Fibroblast of lung (primary cell): ENCODE results near the gene POLA1. TPM values are rescaled to one million over a fixed set of nuclear protein-coding genes. Genes with fewer than 3 reads are reported as not detected.

Experiments used
- DNase-seq, 2 donors: peaks; one replicate each; pipeline versions ENCODE4 v3.0.0 to v3.0.0-alpha.2; 2010; ENCODE audit warnings: low read depth in 2 of 2
- H2AFZ ChIP-seq: 2 replicates; pipeline ENCODE4 v1.5.1; 2012; ENCODE audit warnings: low read length, control low read depth, inconsistent platforms
- H3K27ac ChIP-seq: 2 replicates; pipeline ENCODE4 v1.5.1; 2011; ENCODE audit warnings: low read length, control low read depth; ENCODE audit not compliant: insufficient read depth
- H3K27me3 ChIP-seq: 2 replicates; pipeline ENCODE4 v1.5.1; 2011; ENCODE audit warnings: mild to moderate bottlenecking, low read length; ENCODE audit not compliant: control insufficient read depth, insufficient read depth
- H3K36me3 ChIP-seq: 2 replicates; pipeline ENCODE4 v1.5.1; 2011; ENCODE audit warnings: low read length; ENCODE audit not compliant: control insufficient read depth, insufficient read depth
- H3K4me1 ChIP-seq: 2 replicates; pipeline ENCODE4 v1.5.1; 2011; ENCODE audit warnings: low read length; ENCODE audit not compliant: control insufficient read depth, insufficient read depth; ENCODE audit errors: extremely low read depth
- H3K4me2 ChIP-seq: 2 replicates; pipeline ENCODE4 v1.5.1; 2011; ENCODE audit warnings: low read length, control low read depth; ENCODE audit not compliant: insufficient read depth; ENCODE audit errors: extremely low read depth
- H3K4me3 ChIP-seq, 4 experiments: fragments of 200-600 bp in 1 of 4; sonication (generic) in 1 of 4; replicated peaks in 1 of 4; 2 replicates each; pipeline ENCODE4 v1.5.1; 2011 to 2016; ENCODE audit warnings: low read length in 4 of 4, low read depth in 3 of 4, mild to moderate bottlenecking in 3 of 4, control low read depth in 2 of 4, inconsistent platforms in 1 of 4, mixed read lengths in 1 of 4; ENCODE audit not compliant: insufficient read depth in 1 of 4; ENCODE audit errors: control extremely low read depth in 1 of 4
- H3K79me2 ChIP-seq: 2 replicates; pipeline ENCODE4 v1.5.1; 2012; ENCODE audit warnings: mild to moderate bottlenecking, low read length, inconsistent platforms; ENCODE audit not compliant: control insufficient read depth, insufficient read depth
- H3K9ac ChIP-seq: 2 replicates; pipeline ENCODE4 v1.5.1; 2011; ENCODE audit warnings: mild to moderate bottlenecking, low read length, control low read depth; ENCODE audit not compliant: insufficient read depth
- H3K9me3 ChIP-seq: 2 replicates; pipeline ENCODE4 v1.5.1; 2012; ENCODE audit warnings: low read depth, low read length; ENCODE audit not compliant: control insufficient read depth, insufficient read depth
- H4K20me1 ChIP-seq: 2 replicates; pipeline ENCODE4 v1.5.1; 2011; ENCODE audit warnings: low read length; ENCODE audit not compliant: control insufficient read depth, insufficient read depth; ENCODE audit errors: extremely low read depth
- EZH2 ChIP-seq: IDR thresholded peaks from 2 replicates; pipeline ENCODE4 v1.5.1; 2012; ENCODE audit warnings: low read length, control low read depth, mild to moderate bottlenecking; ENCODE audit errors: missing control alignments
- polyA plus RNA-seq, 2 donors: library from polyadenylated mRNA; depleted of rRNA in 1 of 2; stranded (reverse) in 1 of 2; unstranded in 1 of 2; fragments of >200 nt; gene quantifications; 2 replicates each; pipeline ENCODE4 v1.2.1, GENCODE V29; 2011 to 2012; ENCODE audit warnings: missing spikeins in 1 of 2
- total RNA-seq: library from RNA; depleted of rRNA; stranded (reverse); fragments of >200 nt; gene quantifications from 2 replicates; pipeline ENCODE4 v1.2.1, GENCODE V29; 2014
- TF ChIP-seq, protein P1 (sequence below), 2 donors: IDR thresholded peaks in 1 of 2; conservative IDR thresholded peaks in 1 of 2; 1 replicate in 1 of 2; 2 replicates in 1 of 2; pipeline ENCODE4 v1.5.1; 2011 to 2012; ENCODE audit warnings: low read length in 2 of 2, control low read depth in 1 of 2, inconsistent platforms in 1 of 2, low read depth in 1 of 2, mild to moderate bottlenecking in 1 of 2

Gene POLA1
- total and polyA plus RNA-seq, 2 donors (not counting 1 experiment from before 2014, with no cell fraction given): 1.7 to 9.2 TPM

DNA sequence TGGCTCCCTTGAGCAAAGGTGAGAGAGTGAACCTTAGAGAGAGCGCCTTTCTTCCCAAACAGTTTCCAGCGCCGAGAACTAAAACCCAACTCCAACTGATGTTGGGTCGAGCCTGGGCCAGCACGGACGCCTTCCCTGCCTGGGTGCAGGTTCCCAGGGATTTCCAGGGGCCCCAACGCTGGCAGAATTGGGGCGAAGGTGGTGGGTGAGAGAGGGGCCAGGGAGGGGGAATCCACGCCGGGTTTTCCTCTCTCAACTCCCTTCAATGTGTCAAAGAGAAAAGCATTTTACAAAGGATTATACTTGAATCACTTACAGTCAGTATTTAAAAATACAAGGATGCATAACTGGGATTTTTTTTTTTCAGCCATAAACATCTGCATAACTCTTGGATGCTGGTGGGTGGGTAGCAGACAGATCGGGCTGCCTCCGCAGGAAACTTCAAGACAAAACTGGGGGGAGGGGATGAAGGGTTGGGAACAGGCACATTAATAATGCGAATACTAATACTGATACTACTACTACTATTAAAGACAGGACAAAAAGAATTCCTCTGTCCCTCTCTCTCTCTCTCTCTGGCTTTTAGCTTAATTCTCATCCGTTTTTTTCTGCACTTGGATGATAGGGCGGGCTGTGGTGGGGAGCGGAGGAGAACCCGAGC lies 323.4 kb downstream of the POLA1 start:
- H3K4me1 ChIP-seq: no peaks in the 10 kb centered on the region
- no peak overlapping the region for H2AFZ ChIP-seq
- DNase-seq: no peak
- H3K79me2 ChIP-seq: no peaks in the 10 kb centered on the region
- H3K27me3 ChIP-seq: peaks cover 60% of the 10 kb centered on the region
- no peaks in the 10 kb centered on the region for H4K20me1 ChIP-seq
- H3K27ac ChIP-seq: no peak overlapping the region
- TF ChIP-seq, protein P1, sequence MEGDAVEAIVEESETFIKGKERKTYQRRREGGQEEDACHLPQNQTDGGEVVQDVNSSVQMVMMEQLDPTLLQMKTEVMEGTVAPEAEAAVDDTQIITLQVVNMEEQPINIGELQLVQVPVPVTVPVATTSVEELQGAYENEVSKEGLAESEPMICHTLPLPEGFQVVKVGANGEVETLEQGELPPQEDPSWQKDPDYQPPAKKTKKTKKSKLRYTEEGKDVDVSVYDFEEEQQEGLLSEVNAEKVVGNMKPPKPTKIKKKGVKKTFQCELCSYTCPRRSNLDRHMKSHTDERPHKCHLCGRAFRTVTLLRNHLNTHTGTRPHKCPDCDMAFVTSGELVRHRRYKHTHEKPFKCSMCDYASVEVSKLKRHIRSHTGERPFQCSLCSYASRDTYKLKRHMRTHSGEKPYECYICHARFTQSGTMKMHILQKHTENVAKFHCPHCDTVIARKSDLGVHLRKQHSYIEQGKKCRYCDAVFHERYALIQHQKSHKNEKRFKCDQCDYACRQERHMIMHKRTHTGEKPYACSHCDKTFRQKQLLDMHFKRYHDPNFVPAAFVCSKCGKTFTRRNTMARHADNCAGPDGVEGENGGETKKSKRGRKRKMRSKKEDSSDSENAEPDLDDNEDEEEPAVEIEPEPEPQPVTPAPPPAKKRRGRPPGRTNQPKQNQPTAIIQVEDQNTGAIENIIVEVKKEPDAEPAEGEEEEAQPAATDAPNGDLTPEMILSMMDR (conservative IDR thresholded peaks at IDR 0.05 in 1 of 2, IDR thresholded peaks at IDR 0.05 in 1 of 2; ENCODE audit: low read depth in 1 of 2, low read length in 2 of 2): no peak
- no peak for TF ChIP-seq EZH2
- H3K36me3 ChIP-seq: no peaks in the 10 kb centered on the region
- no peak overlapping the region for H3K9ac ChIP-seq
- H3K4me2 ChIP-seq: no peak overlapping the region
- no peaks in the 10 kb centered on the region for H3K9me3 ChIP-seq
- no peak overlapping the region for H3K4me3 ChIP-seq

DNA sequence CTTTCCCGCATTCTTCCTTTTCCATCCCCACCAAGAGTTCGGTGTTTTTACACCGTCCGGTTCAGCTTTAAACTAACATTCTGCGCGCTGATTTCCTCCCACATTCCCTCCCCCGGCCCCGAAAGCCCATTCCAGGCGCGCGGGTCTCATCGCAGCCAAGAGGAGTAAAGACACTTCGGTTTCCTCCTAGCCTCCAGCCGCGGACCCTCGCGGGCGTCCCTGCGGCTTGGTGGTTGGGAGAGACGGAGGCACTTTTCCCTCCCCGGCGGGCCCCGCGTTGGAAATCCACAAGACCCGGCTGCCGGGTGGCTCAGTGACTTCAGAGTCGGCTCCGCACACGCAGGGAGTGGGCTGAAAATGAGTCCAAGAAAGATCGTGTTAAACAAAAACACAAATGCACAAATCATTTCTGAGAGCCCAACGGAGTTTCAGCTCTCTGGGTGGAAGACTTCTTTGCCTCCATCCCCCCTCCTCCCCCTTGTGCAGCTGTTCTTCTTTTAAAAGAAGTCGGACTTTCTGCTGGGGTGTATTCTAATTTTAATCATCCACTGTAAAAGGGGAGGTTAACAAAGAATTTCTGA lies 324.0 kb downstream of the POLA1 start:
- no peak overlapping the region for H3K9ac ChIP-seq
- H3K4me2 ChIP-seq: no peak overlapping the region
- H2AFZ ChIP-seq: no peak overlapping the region
- no peak overlapping the region for H3K4me3 ChIP-seq
- no peaks in the 10 kb centered on the region for H3K9me3 ChIP-seq
- H3K27ac ChIP-seq: no peak overlapping the region
- H4K20me1 ChIP-seq: no peaks in the 10 kb centered on the region
- H3K27me3 ChIP-seq: peaks cover 65% of the 10 kb centered on the region
- H3K36me3 ChIP-seq: no peaks in the 10 kb centered on the region
- DNase-seq: no peak
- no peaks in the 10 kb centered on the region for H3K4me1 ChIP-seq
- H3K79me2 ChIP-seq: no peaks in the 10 kb centered on the region
- peak; percentile 86 for TF ChIP-seq EZH2
- TF ChIP-seq, protein P1 (conservative IDR thresholded peaks at IDR 0.05 in 1 of 2, IDR thresholded peaks at IDR 0.05 in 1 of 2; ENCODE audit: low read depth in 1 of 2, low read length in 2 of 2): no peak

DNA sequence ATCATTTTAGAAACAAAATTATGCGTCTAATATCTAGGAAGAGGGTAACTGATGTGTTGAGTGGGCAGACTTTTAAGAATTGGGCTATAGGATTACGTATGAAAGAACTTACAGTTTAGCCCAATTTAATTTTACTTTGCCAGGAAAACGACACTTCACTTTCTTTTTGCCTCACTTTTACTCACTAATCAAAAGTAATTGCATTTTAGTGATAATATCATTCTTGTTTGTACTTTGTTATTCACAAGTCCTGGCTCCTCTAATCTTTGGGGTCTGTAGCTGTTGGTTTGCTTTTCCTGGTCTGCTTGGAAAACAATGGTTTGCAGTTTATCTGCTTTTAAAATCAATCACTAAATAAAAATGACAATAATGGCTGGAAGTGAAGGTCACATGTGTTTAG lies 325.0 kb downstream of the POLA1 start:
- Histone ChIP-seq H3K36me3 (no peaks in the 10 kb centered on the region), H3K79me2 (no peaks in the 10 kb centered on the region), H3K27ac (no peak overlapping the region), H3K4me3 (no peak overlapping the region), H3K4me2 (no peak overlapping the region), H3K4me1 (no peaks in the 10 kb centered on the region), H4K20me1 (no peaks in the 10 kb centered on the region), H2AFZ (no peak overlapping the region), H3K9ac (no peak overlapping the region), H3K27me3 (peaks cover 70% of the 10 kb centered on the region), H3K9me3 (no peaks in the 10 kb centered on the region)
- no peak for TF ChIP-seq EZH2
- TF ChIP-seq, protein P1 (conservative IDR thresholded peaks at IDR 0.05 in 1 of 2, IDR thresholded peaks at IDR 0.05 in 1 of 2; ENCODE audit: low read depth in 1 of 2, low read length in 2 of 2): no peak
- no peak for DNase-seq
